DMS 273 (cell line): ENCODE results near the gene MRPL53.

Experiments
- DNase-seq: peaks from one replicate; lab custom pipeline; 2025; ENCODE audit not compliant: unreplicated experiment; lab: John Stamatoyannopoulos, UW

The MRPL53 gene

GRCh38 chr2:74429487-74430451 lies 42.7 kb downstream of the MRPL53 start:
- no peak for DNase-seq

GRCh38 chr2:74428675-74429074 lies 43.8 kb downstream of the MRPL53 start:
- DNase-seq, result no peak

GRCh38 chr2:74427551-74427950 lies 44.9 kb downstream of the MRPL53 start:
- no peak for DNase-seq

GRCh38 chr2:74426181-74426758 lies 46.2 kb downstream of the MRPL53 start:
- DNase-seq, result no peak

GRCh38 chr2:74425523-74425922 lies 47.0 kb downstream of the MRPL53 start:
- no peak for DNase-seq

- DNase-seq, result no peak
These were observed 47.5 kb downstream of the MRPL53 start for GRCh38 chr2:74424995-74425406.

GRCh38 chr2:74424139-74424992 lies 48.1 kb downstream of the MRPL53 start:
- DNase-seq, result no peak

GRCh38 chr2:74423231-74424095 lies 49.0 kb downstream of the MRPL53 start:
- no peak for DNase-seq
